ENCODE results near the gene VAV2. TPM values are rescaled to one million over a fixed set of nuclear protein-coding genes. Genes with fewer than 3 reads are reported as not detected.

Gene VAV2
- total and polyA plus RNA-seq, 8 donors = 25.3 to 44.1 (median 35.5) TPM

- H3K36me3 ChIP-seq = no peaks in the 10 kb centered on the region
- no peak for ATAC-seq
Measured at GRCh38 chr9:133853331-133853730, 138.8 kb downstream of the VAV2 start.

DNA sequence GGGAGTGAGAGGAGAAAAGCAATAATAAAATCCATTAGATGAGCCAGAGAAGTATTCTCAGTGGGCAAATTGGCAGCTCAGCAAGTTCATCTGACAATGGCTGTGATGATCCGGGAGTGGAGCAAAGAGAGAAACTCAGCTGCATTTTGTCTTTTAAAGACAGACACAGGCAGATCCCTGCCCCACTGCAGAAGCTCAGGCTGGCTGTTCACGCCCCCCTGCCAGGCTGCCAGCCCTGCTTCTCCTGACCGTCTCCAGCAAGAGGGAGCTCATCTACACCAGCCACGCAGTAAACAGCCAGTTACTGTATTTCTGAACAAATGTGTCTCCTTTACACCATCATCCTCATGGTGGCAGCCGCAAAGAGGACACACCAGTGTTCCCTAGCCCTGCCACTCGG lies 139.7 kb downstream of the VAV2 start:
- peak in 1 of 4 donors; percentile 7 for DNase-seq
- Histone ChIP-seq H3K27me3 (no peaks in the 10 kb centered on the region), H3K27ac (no peak overlapping the region), H3K4me3 (no peak overlapping the region), H3K36me3 (no peaks in the 10 kb centered on the region), H3K9me3 (no peaks in the 10 kb centered on the region), H3K4me1 (peaks cover 0 to 25% of the 10 kb centered on the region in 2 donors)
- no peak for TF ChIP-seq CTCF (IDR thresholded peaks at IDR 0.05)
- ATAC-seq = no peak
- intact Hi-C loops (cut with DNase I) = no loop called here

More at GRCh38 chr9:133853331-133853730, 138.8 kb downstream of the VAV2 start:
- TF ChIP-seq CTCF (IDR thresholded peaks at IDR 0.05) = no peak
- Histone ChIP-seq H3K4me1 (peaks cover 0 to 25% of the 10 kb centered on the region in 2 donors), H3K4me3 (no peak overlapping the region), H3K9me3 (no peaks in the 10 kb centered on the region), H3K27ac (no peak overlapping the region), H3K27me3 (no peaks in the 10 kb centered on the region)
- intact Hi-C loops (cut with DNase I) = no loop called here
- DNase-seq = peak in 1 of 4 donors; percentile 68

DNA sequence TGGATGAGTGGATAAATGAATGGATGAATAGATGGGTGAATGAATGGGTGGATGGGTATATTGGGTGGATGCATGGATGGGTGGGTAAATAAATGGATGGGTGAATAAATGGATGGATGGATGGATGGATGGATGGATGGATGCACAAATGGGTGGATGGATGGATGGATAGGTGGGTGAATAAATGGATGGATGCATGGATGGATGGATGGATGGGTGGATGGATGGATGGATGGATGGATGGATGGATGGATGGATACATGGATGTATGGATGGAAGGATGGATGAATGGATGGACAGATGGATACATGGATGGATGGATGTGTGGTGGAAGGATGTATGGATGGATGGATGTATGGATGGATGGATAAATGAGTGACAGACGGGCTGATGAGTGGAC lies 140.4 kb downstream of the VAV2 start:
- no peak for DNase-seq
- Histone ChIP-seq H3K27me3 (no peaks in the 10 kb centered on the region), H3K27ac (no peak overlapping the region), H3K36me3 (no peaks in the 10 kb centered on the region), H3K4me3 (no peak overlapping the region), H3K9me3 (no peaks in the 10 kb centered on the region), H3K4me1 (peaks cover 0 to 20% of the 10 kb centered on the region in 2 donors)
- TF ChIP-seq CTCF (IDR thresholded peaks at IDR 0.05) = no peak
- ATAC-seq = no peak
- intact Hi-C loops (cut with DNase I) = no loop called here

GRCh38 chr9:133850937-133851336 lies 141.2 kb downstream of the VAV2 start:
- Histone ChIP-seq H3K4me1 (peaks cover 0 to 14% of the 10 kb centered on the region in 2 donors), H3K9me3 (no peaks in the 10 kb centered on the region), H3K36me3 (no peaks in the 10 kb centered on the region), H3K27me3 (no peaks in the 10 kb centered on the region), H3K4me3 (no peak overlapping the region), H3K27ac (no peak overlapping the region)
- intact Hi-C loops (cut with DNase I) = no loop called here
- ATAC-seq = no peak
- DNase-seq = peak in 1 of 4 donors; percentile 19
- no peak for TF ChIP-seq CTCF (IDR thresholded peaks at IDR 0.05)

DNA sequence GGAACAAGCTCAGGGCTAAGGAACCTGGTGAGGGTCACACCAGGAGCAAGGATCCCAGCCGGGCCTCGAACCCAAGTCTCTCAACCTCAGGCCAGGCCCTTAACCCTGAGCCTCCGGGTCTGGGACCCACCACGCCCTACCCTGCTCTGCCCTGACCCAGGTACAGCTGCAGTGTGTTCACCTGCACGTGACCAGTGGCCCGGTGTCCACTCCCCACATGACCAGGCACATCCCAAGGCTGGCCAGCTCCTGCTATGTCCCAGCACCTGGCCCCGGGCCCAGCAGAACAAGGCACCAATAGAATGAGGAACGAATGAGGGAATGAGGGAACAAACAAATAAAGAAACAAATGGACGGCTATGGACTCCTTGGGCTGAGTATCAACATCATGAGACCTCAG lies 142.0 kb downstream of the VAV2 start:
- intact Hi-C loops (cut with DNase I) = no loop called here
- H3K27ac ChIP-seq = no peak overlapping the region
- DNase-seq (peak in 1 of 4 donors; percentile 62), ATAC-seq (no peak)
- TF ChIP-seq CTCF (IDR thresholded peaks at IDR 0.05) = no peak
- no peaks in the 10 kb centered on the region for H3K36me3 ChIP-seq
- peaks cover 0 to 14% of the 10 kb centered on the region in 2 donors for H3K4me1 ChIP-seq
- H3K4me3 ChIP-seq = no peak overlapping the region
- H3K27me3 ChIP-seq = no peaks in the 10 kb centered on the region
- no peaks in the 10 kb centered on the region for H3K9me3 ChIP-seq

All from left lung (tissue), 10 donors.